H1 (cell line): ENCODE measurements around the gene BMX. TPM values are rescaled to one million over a fixed set of nuclear protein-coding genes. Genes with fewer than 3 reads are reported as not detected.

ENCODE experiments used
- polyA plus RNA-seq, 7 experiments: library from polyadenylated mRNA; depleted of rRNA in 3 of 7; stranded (reverse) in 5 of 7; unstranded in 2 of 7; fragments of >200 nt in 5 of 7; fragments of 200-250 nt in 2 of 7; gene quantifications; 1 replicate in 5 of 7; 2 replicates in 1 of 7; 4 replicates in 1 of 7; pipeline versions ENCODE4 v1.2.1 to v1.2.3, GENCODE V29; 2011 to 2013; ENCODE audit warnings: missing spikeins in 2 of 7, mixed read lengths in 2 of 7
- total RNA-seq: library from RNA; stranded (reverse); fragmentation: NEBNext Ultra II Directional; extraction: Animal tissue kit (Norgen Biotek cat#: 25700); gene quantifications from 2 replicates; pipeline ENCODE4 v1.2.1, GENCODE V29; 2021

Gene BMX
- total and polyA plus RNA-seq, 2 of the 8 experiments (the other 6 are each of a cell fraction or from before 2014, with no cell fraction given): not detected

Other genes starting within 250 kb of the BMX start
- 0.54 TPM in 1 of 2 replicates, not detected in the other for gene ASB9, start 230.7 kb upstream of the BMX start, total RNA-seq
- 0.64 and 1.2 TPM in 2 replicates for gene ASB9, start 230.7 kb upstream of the BMX start, polyA plus RNA-seq (2011; rRNA removed)
- gene ASB11, start 185.2 kb upstream of the BMX start, total RNA-seq: not detected in 2 replicates
- gene ASB11, start 185.2 kb upstream of the BMX start, polyA plus RNA-seq (2011; rRNA removed): not detected in 2 replicates
- gene PIGA, start 165.3 kb upstream of the BMX start, total RNA-seq: 13.4 and 15.7 TPM in 2 replicates
- gene PIGA, start 165.3 kb upstream of the BMX start, polyA plus RNA-seq (2011; rRNA removed): 2.1 and 5.0 TPM in 2 replicates
- gene VEGFD, start 116.4 kb upstream of the BMX start, total RNA-seq: 0.19 TPM in 1 of 2 replicates, not detected in the other
- gene VEGFD, start 116.4 kb upstream of the BMX start, polyA plus RNA-seq (2011; rRNA removed): 0.06 TPM in 1 of 2 replicates, not detected in the other
- 9.4 and 10.3 TPM in 2 replicates for gene PIR, start 7.5 kb upstream of the BMX start, total RNA-seq
- gene PIR, start 7.5 kb upstream of the BMX start, polyA plus RNA-seq (2011; rRNA removed): 5.1 and 6.4 TPM in 2 replicates
- 0.29 TPM in 1 of 2 replicates, not detected in the other for gene ACE2, start 100.2 kb downstream of the BMX start, total RNA-seq
- 0.02 and 0.06 TPM in 2 replicates for gene ACE2, start 100.2 kb downstream of the BMX start, polyA plus RNA-seq (2011; rRNA removed)
- gene CLTRN, start 164.0 kb downstream of the BMX start, total RNA-seq: 0.99 and 1.3 TPM in 2 replicates
- 0.58 and 1.2 TPM in 2 replicates for gene CLTRN, start 164.0 kb downstream of the BMX start, polyA plus RNA-seq (2011; rRNA removed)
- gene CA5B, start 237.5 kb downstream of the BMX start, total RNA-seq: 5.8 and 8.6 TPM in 2 replicates
- gene CA5B, start 237.5 kb downstream of the BMX start, polyA plus RNA-seq (2011; rRNA removed): 2.3 and 3.3 TPM in 2 replicates